CD4-positive, alpha-beta T cell treated with Interleukin-21 for 1 hour (primary cell): ENCODE measurements around the gene SAFB.

Experiments used
- DNase-seq: peaks from one replicate; pipeline ENCODE4 v3.0.0-alpha.2; 2020

SAFB gene

DNA sequence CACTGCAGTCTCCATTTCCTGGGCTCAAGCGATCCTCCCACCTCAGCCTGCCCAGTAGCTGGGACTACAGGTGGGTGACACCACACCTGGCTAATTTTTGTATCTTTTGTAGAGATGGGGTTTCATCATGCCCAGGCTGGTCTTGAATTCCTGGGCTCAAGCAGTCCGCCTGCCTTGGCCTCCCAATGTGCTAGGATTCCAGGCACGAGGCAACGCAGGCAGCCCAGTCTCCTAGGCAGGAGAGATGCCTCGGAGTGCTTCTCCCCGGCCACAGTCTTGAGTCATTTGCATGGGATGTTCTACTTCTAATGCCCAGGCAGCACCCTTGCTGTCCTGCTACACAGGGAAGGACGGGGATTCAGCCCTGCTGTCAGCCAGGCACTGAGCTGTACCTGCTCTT is 48.7 kb downstream of the SAFB start:
- DNase-seq = no peak

DNA sequence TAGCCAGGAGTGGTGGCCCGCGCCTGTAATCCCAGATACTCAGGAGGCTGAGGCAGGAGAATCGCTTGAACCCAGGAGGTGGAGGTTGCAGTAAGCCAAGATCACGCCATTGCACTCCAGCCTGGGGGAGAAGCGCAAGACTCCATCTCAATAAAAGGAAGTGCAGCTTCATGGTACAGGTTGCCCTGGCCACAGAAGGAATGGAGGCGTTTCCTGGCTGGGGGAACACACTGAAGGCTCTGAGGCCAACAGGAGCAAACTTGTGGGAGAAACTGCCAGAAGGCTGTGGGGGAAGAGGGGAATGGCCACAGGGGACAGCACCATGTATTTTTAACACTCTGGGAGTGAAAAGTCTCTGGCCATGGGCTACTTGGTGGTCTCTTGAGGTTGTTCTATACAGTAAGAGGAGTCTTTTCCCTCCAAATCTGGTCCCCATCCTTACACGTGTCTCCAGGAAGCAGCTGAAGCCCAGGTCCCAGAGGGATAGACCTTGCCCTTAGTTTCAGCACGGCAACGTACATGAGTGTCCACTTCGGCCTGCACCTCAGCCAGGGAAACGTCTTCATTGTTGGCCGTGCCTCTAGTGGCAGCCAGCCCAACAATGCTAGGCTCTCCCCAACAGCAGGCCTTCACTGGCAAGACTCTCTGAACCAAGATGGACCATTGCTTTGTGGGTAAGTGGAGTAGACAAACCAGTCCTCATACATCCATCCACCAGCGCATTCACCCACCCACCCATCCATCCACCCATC is 50.0 kb downstream of the SAFB start:
- no peak for DNase-seq

DNA sequence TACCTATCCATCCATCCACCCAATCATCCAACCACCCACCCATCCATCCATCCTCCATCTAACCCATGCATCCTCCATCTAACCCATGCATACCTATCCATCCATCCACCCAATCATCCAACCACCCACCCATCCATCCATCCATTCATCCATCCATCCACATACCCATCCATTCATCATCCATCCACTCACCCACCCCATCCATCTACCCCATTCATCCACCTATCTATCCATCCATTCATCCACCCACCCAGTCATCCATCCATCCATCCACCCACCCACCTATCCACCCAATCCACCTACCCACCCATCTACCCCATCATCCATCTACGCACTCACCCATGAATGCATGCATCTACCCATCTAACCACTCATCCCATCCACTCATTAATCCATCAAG is 50.9 kb downstream of the SAFB start:
- DNase-seq = no peak

DNA sequence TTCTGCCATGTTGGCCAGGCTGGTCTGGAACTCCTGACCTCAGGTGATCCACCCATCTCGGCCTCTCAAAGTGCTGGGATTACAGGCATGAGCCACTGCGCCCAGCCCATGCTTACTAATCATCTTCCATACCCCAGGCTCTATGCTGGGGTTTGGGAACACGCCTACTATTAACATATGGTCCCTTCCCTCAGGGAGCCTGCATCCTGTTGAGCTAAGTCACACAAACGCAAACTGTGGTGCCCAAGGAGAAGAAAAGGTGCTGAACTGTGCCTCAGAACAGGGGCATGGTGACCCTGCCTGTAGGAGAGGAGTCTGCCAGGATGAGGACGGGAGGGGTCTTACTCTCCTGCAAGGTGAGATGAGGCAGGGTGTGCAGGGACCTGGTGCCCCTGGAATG is 51.8 kb downstream of the SAFB start:
- DNase-seq = no peak

- DNase-seq = no peak
These were observed 53.4 kb downstream of the SAFB start for GRCh38 chr19:5676105-5676771.

- no peak for DNase-seq
These were observed 53.9 kb downstream of the SAFB start for GRCh38 chr19:5676772-5677105.

DNA sequence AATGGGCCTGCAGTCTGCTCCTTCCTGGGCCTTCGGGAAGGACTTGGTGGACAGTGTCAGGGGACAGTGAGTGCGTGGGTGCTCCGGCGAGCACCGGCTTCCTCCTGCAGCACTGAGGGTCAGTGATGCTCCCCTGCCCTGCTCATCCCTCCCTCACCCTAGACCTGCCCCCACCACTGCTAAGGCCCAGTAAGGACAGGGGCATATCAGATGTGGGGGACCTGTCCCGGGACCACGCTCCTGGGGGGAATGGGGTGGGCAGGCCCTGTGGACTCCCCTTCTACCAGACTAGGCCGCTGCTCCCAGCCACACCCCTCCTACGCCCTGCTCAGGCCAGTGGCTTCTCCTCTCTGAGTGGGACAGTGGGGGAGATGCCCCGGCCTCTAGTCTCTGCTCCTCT is 54.3 kb downstream of the SAFB start:
- no peak for DNase-seq

GRCh38 chr19:5677580-5677979 is 54.7 kb downstream of the SAFB start:
- no peak for DNase-seq

GRCh38 chr19:5678071-5678718 is 55.3 kb downstream of the SAFB start:
- no peak for DNase-seq

DNA sequence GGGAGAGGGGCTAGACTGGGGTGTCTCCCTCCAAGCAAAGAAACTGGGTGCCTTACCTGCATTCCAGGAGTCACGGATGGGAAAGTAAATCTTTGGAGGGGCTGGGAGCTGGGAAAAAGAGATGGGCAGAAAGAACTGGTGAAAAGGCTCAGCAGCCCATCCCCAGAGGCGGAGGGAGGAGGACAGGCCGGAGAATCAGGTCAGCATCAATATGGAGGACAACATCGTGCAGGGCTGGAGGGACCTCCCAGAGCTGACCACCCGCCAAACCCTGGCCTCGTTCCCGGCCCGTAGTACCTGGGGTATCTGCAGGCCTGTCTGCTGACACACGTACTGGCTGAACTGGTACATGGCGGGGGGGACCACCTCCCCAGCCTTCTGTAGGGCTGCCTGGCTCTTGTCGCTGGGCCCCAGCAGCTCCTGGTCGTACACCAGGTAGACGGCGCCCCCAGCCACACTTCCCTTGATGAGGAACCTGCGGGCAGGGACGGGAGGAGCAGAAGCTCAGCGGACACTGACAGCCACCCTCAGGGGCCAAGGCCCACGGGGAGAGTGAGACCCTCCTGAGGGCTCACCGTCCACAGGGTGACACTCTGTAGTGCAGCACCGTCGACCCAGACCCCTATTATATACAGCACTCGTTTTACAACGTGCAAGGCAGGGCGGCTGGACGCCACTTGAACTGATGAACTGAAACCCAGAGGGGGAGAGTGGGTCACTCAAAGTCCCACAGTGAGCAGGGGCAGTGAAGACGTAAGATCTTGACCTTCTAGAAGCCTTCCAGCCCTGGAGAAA is 56.6 kb downstream of the SAFB start:
- no peak for DNase-seq

DNA sequence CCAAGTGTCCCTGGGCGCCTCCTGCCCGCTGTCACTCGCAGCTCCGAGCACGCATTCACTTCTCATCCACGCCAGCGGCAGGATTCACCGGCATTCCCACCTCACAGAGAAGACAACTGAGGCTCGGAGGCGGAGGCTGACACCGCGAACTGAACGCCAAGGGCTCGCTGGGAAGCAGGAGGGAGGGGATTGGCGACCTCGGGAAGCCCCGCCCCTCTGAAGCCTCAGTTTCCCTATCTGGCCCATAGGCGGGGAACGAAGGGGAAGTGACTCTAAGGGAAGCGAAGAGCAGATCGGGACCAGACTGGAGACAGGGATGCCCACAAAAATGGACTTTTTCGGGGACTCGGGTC is 57.2 kb downstream of the SAFB start:
- no peak for DNase-seq

DNA sequence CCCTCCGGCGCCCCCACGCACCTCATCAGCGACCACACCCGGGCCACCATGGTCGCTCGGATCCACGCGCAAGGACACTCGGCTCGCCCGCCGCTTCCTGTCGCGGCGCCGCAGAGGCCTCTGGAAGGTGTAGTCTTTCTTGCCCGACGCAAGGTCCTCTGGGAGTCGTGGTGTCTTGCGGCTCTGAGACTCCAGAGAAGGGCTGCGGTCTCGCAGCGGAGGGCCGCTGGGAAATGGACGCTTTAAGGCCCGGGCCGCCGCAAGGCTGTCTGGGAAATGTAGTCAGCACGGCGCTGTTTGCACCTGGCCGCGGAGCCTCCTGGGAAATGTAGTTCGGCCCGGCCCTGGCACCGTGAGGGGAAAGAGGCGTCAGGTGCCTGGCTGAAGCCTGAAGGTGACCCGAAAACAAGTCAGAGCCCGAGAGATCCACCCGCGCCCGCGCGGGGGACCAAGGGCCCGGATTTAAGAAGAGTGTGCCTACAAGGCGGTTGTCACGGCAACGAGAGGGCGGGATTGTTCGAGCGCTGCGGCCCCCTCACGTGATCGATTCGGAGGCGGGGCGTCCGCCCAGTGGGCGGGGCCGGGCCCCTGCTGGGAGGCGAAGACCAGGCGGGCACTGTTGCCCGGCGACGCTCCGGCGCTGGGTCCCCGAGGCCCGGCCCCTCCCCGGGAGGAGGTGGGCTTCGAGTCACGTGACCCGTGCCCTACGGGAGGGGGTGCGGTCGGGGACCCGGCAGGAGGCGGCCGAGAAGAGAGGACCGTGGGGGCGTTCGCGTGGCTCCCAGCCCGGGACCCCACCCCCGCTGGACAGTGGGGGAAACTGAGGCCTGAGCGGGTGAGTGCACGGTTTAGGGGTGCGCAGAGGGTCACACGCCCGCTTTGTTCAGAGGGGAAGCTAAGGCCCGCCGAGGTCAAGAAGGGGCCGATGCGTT is 57.8 kb downstream of the SAFB start, which contains the start of the genes HSD11B1L and MICOS13:
HSD11B1L (plus strand) TSS at position 591 of the 932 bp plus-strand sequence. CDS start 3,806 bp downstream, outside the sequence.
MICOS13 (minus strand) TSS at position 80 of the 932 bp plus-strand sequence; CDS start at position 50, 30 bp downstream.
- DNase-seq = peak; percentile 99

DNA sequence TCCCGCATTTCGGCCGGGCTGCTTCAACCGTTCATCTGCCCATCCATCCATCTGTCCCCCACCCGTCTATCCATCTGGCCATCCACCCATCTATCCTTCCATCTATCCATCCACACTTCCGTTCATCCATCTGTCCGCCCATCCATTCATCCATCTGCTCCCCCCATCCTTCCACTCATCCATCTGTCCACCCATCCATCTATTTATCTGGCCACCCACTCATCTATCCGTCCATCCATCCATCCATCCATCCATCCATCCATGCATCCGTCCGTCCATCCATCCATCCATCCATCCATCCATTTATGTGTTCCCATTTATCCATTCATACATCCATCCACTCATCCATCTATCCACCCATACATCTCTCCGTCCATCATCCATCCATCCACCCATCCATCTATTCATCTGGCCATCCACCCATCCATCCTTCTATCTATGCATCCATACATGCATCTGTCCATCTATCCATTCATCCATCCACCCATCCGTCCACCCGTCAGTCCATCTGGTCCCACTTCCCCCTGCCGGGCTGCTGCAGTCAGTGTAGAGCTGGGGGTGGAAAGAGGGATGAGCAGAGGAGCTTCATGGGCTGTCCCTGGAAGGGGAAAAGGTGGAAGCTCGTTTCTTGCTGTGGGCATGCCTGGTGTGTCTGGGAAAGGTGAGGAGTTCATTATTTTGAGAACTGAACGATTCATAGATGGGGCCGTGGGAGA is 58.7 kb downstream of the SAFB start:
- DNase-seq = no peak

DNA sequence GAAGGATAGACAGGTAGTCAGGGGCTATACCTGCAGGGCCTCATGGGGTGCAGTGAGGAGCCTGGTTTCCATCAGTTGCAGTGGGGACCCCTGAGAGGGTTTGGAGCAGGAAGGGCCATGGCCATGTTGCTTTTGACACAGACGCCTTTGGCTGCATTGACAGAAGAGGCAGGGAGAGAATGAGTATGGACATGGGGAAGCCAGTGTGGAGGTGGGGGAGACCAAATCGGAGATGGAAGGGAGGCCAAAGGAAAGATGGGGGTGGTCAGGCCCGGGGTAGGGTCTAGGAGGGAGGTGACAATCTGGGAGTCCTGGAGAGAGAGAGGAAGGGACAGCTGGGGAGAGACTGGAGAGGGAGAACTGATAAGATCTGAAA is 59.2 kb downstream of the SAFB start:
- DNase-seq = no peak

GRCh38 chr19:5683177-5683886 is 60.4 kb downstream of the SAFB start:
- DNase-seq = no peak

DNA sequence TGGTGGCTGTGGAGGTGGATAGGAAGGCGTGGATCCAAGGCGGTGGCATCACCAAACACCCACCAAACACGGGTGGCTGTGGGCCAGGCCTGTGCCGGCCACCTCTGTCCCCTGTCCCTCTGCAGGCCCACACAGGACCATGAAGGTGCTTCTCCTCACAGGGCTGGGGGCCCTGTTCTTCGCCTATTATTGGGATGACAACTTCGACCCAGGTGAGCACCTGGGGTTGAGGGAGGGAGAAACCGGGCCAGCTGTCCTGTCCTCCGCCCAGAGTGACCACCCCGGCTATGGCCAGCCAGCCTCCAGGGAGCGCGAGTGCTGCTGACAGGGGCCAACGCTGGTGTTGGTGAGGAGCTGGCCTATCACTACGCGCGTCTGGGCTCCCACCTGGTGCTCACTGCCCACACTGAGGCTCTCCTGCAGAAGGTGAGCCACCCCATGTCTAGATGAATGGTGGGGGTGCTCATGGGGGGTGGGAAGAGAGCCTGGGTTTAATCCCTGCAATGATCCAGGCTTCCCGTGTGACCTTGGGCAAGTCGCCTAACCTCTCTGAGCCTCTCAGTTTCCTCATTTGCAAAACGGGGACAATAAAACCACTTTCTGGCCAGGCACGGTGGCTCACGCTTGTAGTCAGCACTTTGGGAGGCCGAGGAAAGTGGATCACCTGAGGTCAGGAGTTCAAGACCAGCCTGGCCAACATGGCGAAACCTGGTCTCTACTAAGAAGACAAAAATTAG is 62.0 kb downstream of the SAFB start:
- no peak for DNase-seq

DNA sequence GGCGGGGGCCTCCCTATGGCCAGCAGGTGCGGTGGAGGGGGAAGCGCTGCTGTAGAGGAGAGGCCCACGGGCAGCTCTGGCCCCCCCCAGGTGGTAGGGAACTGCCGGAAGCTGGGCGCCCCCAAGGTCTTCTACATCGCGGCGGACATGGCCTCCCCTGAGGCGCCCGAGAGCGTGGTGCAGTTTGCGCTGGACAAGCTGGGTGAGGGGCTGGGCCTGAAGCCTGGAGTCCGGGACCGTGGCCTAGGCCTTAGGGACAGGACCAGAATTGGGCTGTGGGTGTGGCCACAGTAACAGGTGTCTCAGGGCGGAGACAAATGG is 63.4 kb downstream of the SAFB start:
- DNase-seq = no peak

GRCh38 chr19:5686647-5687359 is 63.9 kb downstream of the SAFB start:
- DNase-seq = peak; percentile 95

DNA sequence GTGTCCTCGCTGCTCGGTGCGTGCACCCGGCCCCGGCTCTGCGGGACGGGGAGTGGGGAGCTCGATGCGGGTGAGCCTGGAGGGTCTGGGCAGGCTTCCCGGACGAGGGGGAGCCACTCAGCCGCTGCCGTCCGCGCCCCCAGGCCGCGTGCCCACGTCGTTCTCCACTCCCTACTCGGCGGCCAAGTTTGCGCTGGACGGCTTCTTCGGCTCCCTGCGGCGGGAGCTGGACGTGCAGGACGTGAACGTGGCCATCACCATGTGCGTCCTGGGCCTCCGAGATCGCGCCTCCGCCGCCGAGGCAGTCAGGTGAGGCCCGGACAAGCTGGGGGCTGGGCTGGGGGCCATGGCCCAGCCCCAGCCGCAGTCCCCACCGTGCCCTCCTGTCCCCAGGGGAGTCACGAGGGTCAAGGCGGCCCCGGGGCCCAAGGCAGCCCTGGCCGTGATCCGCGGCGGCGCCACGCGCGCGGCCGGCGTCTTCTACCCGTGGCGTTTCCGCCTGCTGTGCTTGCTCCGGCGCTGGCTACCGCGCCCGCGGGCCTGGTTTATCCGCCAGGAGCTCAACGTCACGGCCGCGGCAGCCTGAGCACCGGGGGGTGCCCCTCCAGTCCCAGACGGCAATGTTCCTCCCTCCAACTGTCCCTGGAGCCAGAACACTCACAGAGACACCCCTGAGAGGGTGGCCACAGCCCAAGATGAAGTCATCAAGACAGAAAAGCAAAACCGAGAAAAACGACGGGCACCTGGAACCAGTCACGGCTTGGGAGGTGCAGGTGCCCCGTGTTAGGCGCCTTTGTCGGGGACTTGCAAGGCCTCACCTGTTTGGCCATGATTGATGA is 64.7 kb downstream of the SAFB start:
- DNase-seq = no peak
